ACC112 (cell line): ENCODE measurements around the gene GNA12.
A peak's percentile ranks its signal among the peaks of the same experiment; 100 is the strongest.

ENCODE experiments used
- H2AFZ ChIP-seq: fragments of 200-600 bp; sonication (generic); one replicate; pipeline ENCODE4 v1.6.0; 2017; ENCODE audit warnings: antibody characterized with exemption, low read length; ENCODE audit not compliant: unreplicated experiment
- H3K27ac ChIP-seq: fragments of 200-600 bp; sonication (generic); 2 replicates; pipeline ENCODE4 v1.5.1; 2014; ENCODE audit warnings: low read depth, mild to moderate bottlenecking, antibody characterized with exemption, low read length, moderate library complexity
- H3K27me3 ChIP-seq: fragments of 200-600 bp; sonication (generic); 2 replicates; pipeline ENCODE4 v1.6.1; 2014; ENCODE audit warnings: mild to moderate bottlenecking, antibody characterized with exemption, low read length, moderate library complexity, mixed read lengths; ENCODE audit not compliant: insufficient read depth
- H3K36me3 ChIP-seq: fragments of 200-600 bp; sonication (generic); 2 replicates; pipeline ENCODE4 v1.6.1; 2016; ENCODE audit warnings: mild to moderate bottlenecking, antibody characterized with exemption, low read length, moderate library complexity, mixed read lengths; ENCODE audit not compliant: insufficient read depth
- H3K4me1 ChIP-seq: fragments of 200-600 bp; sonication (generic); one replicate; pipeline ENCODE4 v1.6.1; 2016; ENCODE audit warnings: low read length, mixed read lengths; ENCODE audit not compliant: insufficient read depth, unreplicated experiment, control insufficient read depth
- H3K4me3 ChIP-seq: fragments of 200-600 bp; sonication (generic); 2 replicates; pipeline ENCODE4 v1.5.1; 2014; ENCODE audit warnings: mild to moderate bottlenecking, low read depth, low read length
- H3K79me2 ChIP-seq: fragments of 200-600 bp; sonication (generic); one replicate; pipeline ENCODE4 v1.6.0; 2016; ENCODE audit warnings: low read length; ENCODE audit not compliant: control insufficient read depth, unreplicated experiment, insufficient read depth

GNA12 gene

GRCh38 chr7:2880051-2880450 lies 35.9 kb upstream of the GNA12 start:
- Histone ChIP-seq H3K4me1 (no peaks in the 10 kb centered on the region), H3K27ac (no peak overlapping the region), H3K27me3 (no peaks in the 10 kb centered on the region), H3K36me3 (no peaks in the 10 kb centered on the region), H2AFZ (no peak overlapping the region), H3K79me2 (no peaks in the 10 kb centered on the region), H3K4me3 (no peak overlapping the region)

- no peaks in the 10 kb centered on the region for H3K79me2 ChIP-seq
Observed at GRCh38 chr7:2879354-2879753, 35.2 kb upstream of the GNA12 start.

GRCh38 chr7:2878306-2878705 lies 34.2 kb upstream of the GNA12 start:
- Histone ChIP-seq H3K4me1 (peaks cover 2% of the 10 kb centered on the region), H3K36me3 (no peaks in the 10 kb centered on the region), H3K79me2 (no peaks in the 10 kb centered on the region), H3K27ac (no peak overlapping the region), H3K4me3 (no peak overlapping the region), H3K27me3 (no peaks in the 10 kb centered on the region), H2AFZ (no peak overlapping the region)

More at GRCh38 chr7:2879354-2879753, 35.2 kb upstream of the GNA12 start:
- H3K27ac ChIP-seq, result no peak overlapping the region
- no peaks in the 10 kb centered on the region for H3K36me3 ChIP-seq
- H3K4me1 ChIP-seq, result no peaks in the 10 kb centered on the region
- no peak overlapping the region for H2AFZ ChIP-seq
- no peak overlapping the region for H3K4me3 ChIP-seq
- no peaks in the 10 kb centered on the region for H3K27me3 ChIP-seq

- H2AFZ ChIP-seq, result no peak overlapping the region
- no peaks in the 10 kb centered on the region for H3K79me2 ChIP-seq
- H3K27me3 ChIP-seq, result no peaks in the 10 kb centered on the region
- H3K36me3 ChIP-seq, result no peaks in the 10 kb centered on the region
- H3K4me3 ChIP-seq, result no peak overlapping the region
- H3K27ac ChIP-seq, result no peak overlapping the region
- H3K4me1 ChIP-seq, result peaks cover 5% of the 10 kb centered on the region
Observed at GRCh38 chr7:2876031-2876731, 32.1 kb upstream of the GNA12 start.

- Histone ChIP-seq H2AFZ (no peak overlapping the region), H3K27ac (peak overlapping the region; percentile 93), H3K79me2 (no peaks in the 10 kb centered on the region), H3K4me1 (peaks cover 9% of the 10 kb centered on the region), H3K36me3 (no peaks in the 10 kb centered on the region), H3K4me3 (no peak overlapping the region), H3K27me3 (no peaks in the 10 kb centered on the region)
Observed at GRCh38 chr7:2873686-2874551, 29.8 kb upstream of the GNA12 start.

- Histone ChIP-seq H3K27me3 (no peaks in the 10 kb centered on the region), H3K79me2 (no peaks in the 10 kb centered on the region), H3K27ac (no peak overlapping the region), H3K4me3 (no peak overlapping the region), H2AFZ (no peak overlapping the region), H3K4me1 (peaks cover 9% of the 10 kb centered on the region), H3K36me3 (no peaks in the 10 kb centered on the region)
Observed at GRCh38 chr7:2873146-2873545, 29.0 kb upstream of the GNA12 start.

- no peak overlapping the region for H3K27ac ChIP-seq
- H3K4me1 ChIP-seq, result peaks cover 9% of the 10 kb centered on the region
- H3K36me3 ChIP-seq, result no peaks in the 10 kb centered on the region
- no peak overlapping the region for H2AFZ ChIP-seq
- H3K79me2 ChIP-seq, result no peaks in the 10 kb centered on the region
- H3K4me3 ChIP-seq, result no peak overlapping the region
- H3K27me3 ChIP-seq, result no peaks in the 10 kb centered on the region
Observed at GRCh38 chr7:2872296-2872874, 28.3 kb upstream of the GNA12 start.

- H3K36me3 ChIP-seq, result no peaks in the 10 kb centered on the region
- no peaks in the 10 kb centered on the region for H3K27me3 ChIP-seq
- H2AFZ ChIP-seq, result no peak overlapping the region
- H3K79me2 ChIP-seq, result no peaks in the 10 kb centered on the region
- H3K4me3 ChIP-seq, result no peak overlapping the region
- no peak overlapping the region for H3K27ac ChIP-seq
- H3K4me1 ChIP-seq, result peaks cover 9% of the 10 kb centered on the region
Observed at GRCh38 chr7:2870471-2870931, 26.4 kb upstream of the GNA12 start.

- no peaks in the 10 kb centered on the region for H3K79me2 ChIP-seq
- H3K36me3 ChIP-seq, result no peaks in the 10 kb centered on the region
- no peaks in the 10 kb centered on the region for H3K27me3 ChIP-seq
- H3K4me3 ChIP-seq, result no peak overlapping the region
- peaks cover 9% of the 10 kb centered on the region for H3K4me1 ChIP-seq
- no peak overlapping the region for H3K27ac ChIP-seq
- H2AFZ ChIP-seq, result no peak overlapping the region
Observed at GRCh38 chr7:2869981-2870380, 25.9 kb upstream of the GNA12 start.

GRCh38 chr7:2866601-2867000 lies 22.5 kb upstream of the GNA12 start:
- H3K27ac ChIP-seq, result no peak overlapping the region
- no peaks in the 10 kb centered on the region for H3K36me3 ChIP-seq

More at GRCh38 chr7:2866601-2867000, 22.5 kb upstream of the GNA12 start:
- Histone ChIP-seq H3K27me3 (no peaks in the 10 kb centered on the region), H2AFZ (no peak overlapping the region), H3K79me2 (no peaks in the 10 kb centered on the region), H3K4me3 (no peak overlapping the region), H3K4me1 (peaks cover 29% of the 10 kb centered on the region)
